Activated CD8-positive, alpha-beta memory T cell treated with anti-CD3 and anti-CD28 coated beads for 24 hours (primary cell): ENCODE results near the gene FAM43B.

Source experiments
- DNase-seq: peaks from one replicate; pipeline ENCODE4 v3.0.0-alpha.2; 2020

The FAM43B gene

DNA sequence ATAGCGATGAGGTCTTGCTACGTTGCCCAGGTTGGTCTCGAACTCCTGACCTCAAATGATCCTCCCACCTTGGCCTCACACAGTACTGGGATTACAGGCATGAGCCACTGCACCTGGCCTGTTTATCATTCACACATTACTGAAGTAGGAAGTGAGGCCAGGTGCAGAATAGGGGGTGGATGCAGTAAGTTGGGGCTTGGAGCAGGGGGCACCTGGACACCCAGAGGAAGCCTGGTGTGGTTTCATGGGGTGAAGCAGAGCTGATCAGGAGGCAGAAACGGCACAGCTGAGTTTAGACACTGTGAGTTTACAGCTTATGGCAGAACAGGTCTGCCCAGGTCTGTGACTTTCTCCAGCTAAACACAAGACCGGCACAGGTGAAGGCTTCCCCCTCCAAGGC, 41.4 kb downstream of the FAM43B start:
- no peak for DNase-seq

DNA sequence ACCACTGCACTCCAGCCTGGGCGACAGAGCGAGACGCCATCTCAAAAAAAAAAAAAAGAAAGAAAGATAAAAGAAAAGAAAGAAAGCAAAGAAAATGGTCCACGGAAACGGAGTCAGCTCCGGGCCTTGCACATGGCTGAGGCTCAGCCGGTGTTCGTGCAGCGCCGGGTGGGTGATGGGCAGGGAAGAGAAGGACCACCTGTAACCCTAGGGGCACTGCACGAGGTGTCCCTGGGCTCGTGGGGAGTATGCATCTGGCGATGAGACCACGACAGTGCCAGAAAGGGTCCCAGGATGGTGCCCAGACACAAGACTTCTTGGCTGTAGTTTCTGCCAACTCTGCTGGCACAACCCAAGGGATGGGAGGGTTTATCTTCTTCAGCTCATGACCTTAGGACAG, 42.4 kb downstream of the FAM43B start:
- no peak for DNase-seq

DNA sequence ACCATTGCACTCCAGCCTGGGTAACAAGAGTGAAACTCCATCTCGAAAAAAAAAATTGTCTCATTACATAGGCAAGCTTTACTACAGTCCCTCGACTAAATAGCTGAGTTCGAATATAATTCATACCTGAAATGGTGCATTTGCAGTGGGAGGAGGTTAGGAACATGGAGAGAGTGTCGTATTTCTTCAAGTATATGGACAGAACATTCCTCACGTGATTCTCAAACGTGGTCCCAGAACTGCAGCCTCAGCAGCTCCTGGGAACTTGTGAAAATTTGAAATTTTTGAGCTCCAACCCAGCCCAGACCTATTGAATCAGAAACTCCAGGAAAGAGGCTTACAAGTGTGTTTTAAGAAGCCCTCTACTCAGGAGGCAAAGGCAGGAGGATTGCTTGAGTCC, 43.7 kb downstream of the FAM43B start:
- DNase-seq = no peak

DNA sequence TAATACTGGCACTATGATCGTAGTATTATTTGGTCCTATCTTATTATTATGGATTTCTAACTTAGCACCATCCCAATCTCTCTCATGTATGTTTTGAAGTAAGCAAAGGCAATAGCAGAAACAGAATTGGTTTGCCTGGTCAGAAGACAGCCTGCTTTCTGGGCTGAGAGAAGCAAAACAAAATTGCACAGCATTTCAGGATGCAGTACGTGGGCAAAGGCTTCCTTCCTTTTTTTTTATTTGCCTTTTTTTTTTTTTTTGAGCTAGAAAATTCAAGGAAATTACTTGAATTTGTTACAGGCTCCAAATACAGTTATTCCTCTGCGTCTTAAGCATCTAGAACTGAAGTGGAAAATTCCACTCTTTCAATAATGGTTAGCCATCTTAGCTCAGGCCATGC, 45.3 kb downstream of the FAM43B start:
- no peak for DNase-seq

DNA sequence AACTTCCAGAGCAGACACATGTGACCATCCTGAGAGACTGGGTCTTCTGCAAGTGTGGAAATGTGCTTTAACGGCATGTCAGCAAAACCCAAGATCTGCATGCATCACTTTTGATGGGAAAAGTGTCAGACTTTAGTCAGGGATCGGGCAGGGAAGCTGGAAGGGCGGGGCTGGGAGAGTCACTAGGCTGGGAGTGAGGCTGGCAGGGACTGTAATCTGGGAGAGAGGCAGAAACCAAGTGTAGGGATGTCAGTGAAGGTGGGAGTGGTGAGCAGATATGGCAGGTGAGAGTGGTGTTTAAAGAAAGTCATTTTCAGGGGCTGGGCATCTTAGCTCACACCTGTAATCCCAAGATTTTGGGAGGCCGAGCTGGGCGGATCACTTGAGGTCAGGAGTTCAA, 47.8 kb downstream of the FAM43B start:
- DNase-seq = no peak

DNA sequence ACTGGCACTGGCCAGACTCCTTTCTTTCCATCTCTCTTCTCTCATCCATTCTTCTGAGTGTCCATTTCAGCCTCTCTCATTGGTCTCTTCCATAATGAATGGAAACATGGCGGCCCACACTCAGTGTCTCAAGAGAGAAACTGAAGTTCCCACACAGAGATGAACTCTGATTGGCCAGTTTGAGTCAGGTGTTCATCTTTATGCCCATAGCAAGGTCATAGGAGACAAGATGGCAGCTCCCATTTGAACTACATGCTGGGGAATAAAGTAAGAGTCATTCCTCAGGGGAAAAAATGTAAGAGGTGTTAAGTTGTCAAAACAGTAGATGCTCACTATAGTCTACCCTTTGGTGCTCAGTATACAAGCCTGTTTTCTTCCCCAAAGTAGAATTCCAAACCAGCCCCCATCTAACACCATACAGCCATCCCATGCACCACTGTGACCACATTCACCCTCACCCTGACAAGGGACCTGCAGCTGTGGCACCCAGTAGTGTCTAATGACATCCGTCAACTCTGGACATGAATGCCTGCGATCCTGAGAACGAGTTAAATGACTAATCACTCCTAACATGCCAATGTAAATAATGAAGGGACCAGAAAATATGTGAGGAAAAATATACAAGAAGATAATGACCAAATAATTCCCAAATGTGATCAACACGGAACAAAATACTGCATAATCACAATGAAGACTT, 48.9 kb downstream of the FAM43B start:
- no peak for DNase-seq

DNA sequence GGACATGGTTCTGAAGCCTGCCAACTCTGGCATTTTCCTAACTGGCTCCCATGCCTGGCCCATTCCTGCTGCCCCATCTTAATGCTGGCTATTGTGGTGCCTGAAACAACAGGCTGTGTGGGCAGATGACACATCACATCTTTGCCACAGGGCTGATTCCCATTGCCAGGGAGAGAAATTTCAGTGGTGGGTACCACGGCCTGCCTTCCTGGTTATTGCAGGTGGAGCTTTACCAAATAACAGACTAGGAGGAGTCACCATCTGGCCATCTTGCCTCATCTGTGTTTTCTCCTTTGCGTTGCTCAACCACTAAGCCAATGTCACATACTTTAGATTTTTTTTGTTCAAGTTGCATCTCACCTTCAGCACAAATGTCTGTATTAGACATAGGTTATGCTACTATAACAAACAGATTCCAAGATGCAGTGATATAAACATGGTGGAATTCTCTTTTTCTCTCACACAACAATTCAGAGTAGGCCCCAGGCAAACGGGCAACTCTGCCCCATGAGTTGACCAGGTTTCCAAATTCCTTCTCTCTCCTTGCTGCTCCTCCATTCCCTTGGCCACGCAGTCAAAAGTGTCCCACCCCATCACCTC, 50.6 kb downstream of the FAM43B start:
- no peak for DNase-seq

DNA sequence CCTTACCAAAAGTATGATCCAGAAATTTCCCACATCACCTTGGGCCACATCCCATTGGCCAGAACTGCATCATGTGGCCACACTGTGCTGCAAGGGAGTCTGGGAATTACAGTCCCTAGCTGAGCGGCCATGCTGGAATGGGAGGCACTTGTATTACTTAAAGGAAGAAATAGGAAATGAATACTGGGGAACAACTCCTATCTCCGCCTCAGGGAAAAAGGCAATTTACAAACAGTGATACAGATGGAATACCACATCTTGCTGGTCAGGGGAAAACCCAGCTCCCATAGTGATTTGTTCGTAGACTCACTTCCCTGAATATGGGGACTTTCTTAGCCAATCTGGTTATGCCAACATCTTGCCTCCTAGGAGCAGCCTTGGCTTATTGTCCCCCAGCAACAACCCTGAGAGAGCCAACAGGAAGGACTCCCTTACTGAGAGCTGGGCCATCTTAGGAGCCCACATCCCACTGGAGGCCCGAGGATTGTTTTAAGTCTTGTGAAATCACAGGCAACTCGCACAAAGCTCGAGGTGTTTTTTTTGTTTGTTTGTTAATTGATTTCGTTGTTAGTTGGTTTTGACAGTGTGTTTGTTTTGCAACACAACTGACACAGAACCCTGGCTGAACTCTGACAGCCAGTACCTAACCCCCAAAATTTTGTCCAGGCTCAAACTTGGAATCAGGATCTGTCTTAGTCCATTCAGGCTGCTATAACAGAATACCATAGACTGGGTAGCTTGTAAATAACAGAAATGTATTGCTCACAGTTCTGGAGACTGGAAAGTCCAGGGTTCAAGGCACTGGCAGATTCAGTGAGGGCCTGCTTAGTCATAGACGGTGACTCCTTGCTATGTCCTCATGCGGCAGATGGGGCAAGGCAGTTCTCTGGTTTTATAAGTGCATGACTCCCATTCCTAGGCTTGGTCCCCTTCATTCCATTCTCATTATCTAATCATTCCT, 51.4 kb downstream of the FAM43B start:
- DNase-seq = no peak
